Measurements from ENCODE around the gene DUSP22. TPM values are rescaled to one million over a fixed set of nuclear protein-coding genes. Genes with fewer than 3 reads are reported as not detected.
"Not testable (repeated sequence)": the region's sequence is repeated elsewhere in the genome, so short reads cannot be mapped to it uniquely, and the experiment has no call there.

Gene DUSP22
- total RNA-seq, 1 donor from 2014 or later: 50.0 TPM

- ATAC-seq (no peak), DNase-seq (ENCODE audit: missing footprints) (no peak)
- intact Hi-C loops (cut with DNase I): no loop called here
Observed at GRCh38 chr6:277746-278145, 14.5 kb upstream of the DUSP22 start.

DNA sequence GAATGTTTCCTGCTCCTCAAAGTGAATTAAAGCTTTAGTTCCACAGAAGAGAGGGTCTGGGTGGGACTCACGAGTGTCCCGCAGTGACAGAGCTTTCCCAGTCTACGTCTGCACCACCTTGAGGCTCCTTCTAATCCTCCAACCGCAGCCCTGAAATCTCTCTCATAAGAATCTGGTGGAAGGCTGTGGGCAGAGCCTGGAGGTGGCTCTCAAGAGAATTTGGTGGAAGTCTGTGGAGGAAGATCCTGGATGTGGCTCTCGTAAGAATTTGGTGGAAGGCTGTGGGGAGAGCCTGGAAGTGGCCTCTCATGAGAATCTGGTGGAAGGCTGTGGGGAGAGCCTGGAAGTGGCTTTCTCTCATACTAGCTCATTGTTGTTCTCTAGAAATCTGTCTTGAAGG, 13.8 kb upstream of the DUSP22 start:
- intact Hi-C loops (cut with DNase I): no loop called here

DNA sequence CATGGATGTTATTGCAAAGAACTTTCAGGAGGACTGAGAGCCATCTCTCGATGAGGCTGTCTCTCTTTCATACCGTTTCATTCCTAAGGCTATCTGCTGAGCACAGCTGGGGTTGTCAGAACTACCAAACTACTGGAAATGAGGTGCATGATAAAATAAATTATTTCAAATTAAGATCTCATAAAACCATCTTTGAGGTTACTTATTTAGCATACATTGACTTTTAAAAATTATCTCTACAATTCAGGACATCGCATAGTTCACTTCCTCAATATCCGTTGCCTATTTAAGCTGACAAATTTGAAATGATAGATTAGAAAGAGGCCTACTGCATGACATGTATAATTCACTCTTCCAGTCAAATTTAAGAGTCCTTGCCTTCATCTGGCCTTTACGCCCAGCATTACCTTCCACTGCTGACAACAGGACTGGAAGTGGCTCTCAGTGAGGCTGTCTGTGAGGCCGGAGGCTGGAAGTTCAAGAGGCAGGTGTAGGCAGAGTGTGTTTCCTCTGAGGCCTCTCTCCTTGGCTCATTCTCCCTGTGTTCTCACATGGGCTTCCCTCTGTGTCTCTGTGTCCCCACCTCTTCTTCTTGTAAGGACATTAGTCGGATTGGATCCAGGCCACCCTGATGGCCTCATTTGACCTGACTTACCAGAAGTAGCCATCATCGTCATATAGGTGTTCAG, 12.8 kb upstream of the DUSP22 start:
- DNase-seq (ENCODE audit: missing footprints): no peak
- ATAC-seq: no peak
- intact Hi-C loops (cut with DNase I): no loop called here

More for the DNA sequence above, 13.8 kb upstream of the DUSP22 start:
- DNase-seq (ENCODE audit: missing footprints): no peak
- no peak for ATAC-seq

DNA sequence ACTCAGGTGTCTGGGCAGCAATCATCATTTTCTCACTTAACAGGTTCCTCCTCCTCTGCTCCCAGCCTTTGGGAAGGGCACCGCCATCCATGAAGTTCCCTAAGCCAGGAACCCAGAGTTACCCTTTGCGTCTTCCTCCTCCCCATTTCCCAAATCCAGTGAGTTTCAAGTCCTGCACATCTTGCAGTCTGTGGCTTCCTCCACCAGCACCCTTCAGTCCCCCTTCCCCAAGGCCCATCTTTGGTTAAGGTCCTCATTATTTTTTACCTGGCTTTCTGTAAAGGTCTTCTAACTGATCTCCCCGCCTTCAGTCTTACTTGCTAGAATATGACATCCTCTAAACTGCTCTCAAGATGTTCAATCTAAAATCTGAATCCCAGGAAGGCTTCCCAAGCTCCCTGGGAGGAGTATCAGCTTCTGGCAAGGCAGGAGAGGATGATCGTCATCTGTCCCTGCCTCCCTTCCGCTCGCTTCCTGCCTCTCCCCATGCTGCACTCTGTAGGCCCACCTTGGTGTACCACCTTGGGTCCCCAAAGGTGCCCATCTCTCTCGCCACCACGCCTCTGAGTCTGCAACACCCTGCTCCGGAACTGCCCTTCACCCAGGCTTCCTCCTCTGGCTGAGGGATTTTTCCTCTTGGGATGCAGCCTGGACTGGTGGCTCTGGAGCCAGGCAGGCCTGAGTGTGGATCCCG, 11.4 kb upstream of the DUSP22 start:
- intact Hi-C loops (cut with DNase I): no loop called here
- no peak for ATAC-seq
- no peak for DNase-seq (ENCODE audit: missing footprints)

GRCh38 chr6:281469-282103, 10.7 kb upstream of the DUSP22 start:
- no peak for ATAC-seq
- DNase-seq (ENCODE audit: missing footprints): no peak
- intact Hi-C loops (cut with DNase I): no loop called here

DNA sequence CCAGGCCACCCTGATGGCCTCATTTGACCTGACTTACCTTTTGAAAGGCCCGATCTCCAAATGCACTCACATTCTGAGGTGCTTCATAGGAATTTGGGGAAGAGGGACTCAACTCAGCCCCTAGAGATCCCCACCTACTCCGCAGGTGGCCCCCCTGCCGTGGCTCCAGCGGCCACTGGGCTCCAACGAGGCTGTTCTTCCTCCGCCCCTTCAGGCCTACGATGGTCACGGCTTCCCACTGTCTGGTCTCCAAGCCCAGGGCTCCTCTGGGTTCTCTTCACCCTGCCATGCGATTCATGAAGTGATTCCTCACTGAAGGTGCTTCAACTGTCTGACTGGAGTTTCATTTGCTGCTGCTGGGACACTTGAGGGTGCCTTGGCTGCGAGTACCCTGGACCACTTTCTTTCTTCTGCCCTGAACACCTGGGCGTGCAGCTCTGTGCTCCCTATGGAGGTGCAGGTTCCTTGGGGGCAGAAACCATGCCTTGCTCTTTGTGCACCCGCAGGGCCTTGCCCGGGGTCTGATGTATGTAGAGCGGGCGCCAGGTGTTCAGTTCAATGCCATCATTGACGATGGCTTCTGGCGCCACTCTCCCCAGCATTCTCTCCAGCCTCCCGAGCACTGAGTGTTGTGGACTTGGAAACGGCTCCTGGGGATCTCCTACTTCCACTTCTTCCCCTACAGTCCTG, 10.0 kb upstream of the DUSP22 start:
- ATAC-seq (no peak), DNase-seq (ENCODE audit: missing footprints) (no peak)
- intact Hi-C loops (cut with DNase I): no loop called here

DNA sequence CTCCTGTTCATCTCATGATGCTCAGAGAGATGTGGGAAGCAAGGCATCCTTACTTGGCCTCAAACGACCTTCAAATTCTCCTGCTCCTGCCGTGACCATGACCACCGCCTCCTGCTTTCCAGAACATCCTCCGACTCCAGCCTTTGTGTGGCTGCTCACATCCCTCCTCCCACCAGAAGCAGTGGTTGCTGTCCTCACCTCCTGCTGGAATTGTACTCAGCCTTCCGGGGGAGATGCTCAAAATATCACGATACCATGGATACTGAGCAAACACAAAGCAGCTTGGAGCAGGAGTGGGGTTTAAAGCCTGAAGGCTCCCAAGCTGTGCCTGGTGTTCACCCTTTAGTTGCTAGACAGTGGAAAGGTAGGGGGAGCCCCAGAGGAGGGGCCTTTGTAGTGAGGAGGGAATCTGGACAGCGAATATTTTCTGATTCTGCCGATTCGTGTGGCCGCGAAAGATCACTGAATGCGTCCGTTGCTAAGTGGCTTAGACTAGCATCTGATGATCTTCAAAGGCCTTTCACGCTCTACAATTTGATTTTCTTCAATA, 9.3 kb upstream of the DUSP22 start:
- no peak for DNase-seq (ENCODE audit: missing footprints)
- no peak for ATAC-seq
- intact Hi-C loops (cut with DNase I): no loop called here

DNA sequence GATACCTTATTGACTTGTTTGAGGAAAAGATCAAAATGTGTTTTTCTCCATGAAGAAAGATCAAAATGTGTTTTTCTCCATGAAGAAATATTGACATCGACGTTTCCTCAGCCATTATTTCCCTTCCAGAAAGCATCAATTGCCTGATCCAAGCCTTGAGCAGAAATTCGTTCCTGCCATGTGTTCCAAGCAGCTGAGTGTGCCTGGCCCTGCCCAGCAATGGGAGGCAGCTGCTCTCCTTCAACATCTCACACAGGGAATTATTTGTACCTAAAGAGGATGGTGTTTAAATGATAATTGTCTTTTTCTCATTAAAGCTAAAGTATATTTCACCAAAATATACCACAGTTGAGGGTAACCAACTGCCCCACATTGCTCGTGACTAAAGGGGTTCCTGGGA, 7.8 kb upstream of the DUSP22 start:
- ATAC-seq: no peak
- intact Hi-C loops (cut with DNase I): no loop called here
- DNase-seq (ENCODE audit: missing footprints): no peak

DNA sequence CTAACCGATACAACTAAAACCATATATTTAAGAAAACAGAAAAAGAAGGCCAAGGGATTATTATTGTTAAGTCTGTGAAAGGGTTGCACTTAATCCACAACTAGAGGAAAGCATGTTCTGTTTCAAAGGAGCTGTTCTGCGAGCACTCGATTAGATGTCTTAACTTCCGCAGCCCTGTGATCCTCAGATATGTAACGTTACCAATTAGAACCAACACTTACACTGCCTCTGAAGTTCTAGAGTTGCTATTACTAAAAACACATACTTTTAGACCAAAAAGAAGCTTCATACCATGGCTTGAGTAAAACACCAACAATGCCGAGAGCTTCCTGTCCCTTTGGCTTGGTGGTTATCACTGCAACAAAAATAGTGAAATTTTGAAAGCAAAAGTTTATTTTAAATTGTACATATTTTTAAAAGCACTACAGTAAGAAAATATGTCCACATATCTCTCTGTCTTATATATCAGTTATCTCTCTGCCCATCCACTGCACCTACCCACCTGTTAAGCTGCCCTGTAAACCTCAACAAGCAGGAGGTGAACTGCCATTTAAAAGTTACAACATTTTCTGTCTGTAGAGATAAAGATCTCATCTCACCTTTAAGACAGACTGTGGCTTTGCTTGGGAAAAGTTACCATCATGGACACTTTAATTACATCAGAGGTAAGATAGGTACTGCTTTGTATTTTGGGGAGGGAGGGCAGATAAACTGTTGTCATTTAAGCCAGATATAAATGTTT, 7.1 kb upstream of the DUSP22 start:
- intact Hi-C loops (cut with DNase I): no loop called here
- ATAC-seq: no peak
- no peak for DNase-seq (ENCODE audit: missing footprints)

DNA sequence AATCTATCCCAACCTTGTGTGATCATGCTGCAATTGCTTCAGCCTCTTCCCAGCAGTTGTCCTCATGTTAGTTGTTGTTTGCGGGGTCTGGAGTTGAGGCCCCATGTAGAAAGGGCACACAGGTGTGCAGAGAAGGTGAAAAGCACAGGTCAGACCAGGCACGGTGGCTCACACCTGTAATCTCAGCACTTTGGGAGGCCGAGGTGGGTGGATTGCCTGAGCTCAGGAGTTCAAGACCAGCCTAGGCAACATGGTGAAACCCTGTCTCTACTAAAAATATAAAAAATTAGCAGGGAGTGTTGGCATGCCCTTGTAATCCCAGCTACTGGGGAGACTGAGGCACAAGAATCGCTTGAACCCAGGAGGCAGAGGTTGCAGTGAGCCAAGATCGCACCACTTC, 6.4 kb upstream of the DUSP22 start:
- DNase-seq (ENCODE audit: missing footprints); ATAC-seq; intact Hi-C loops (cut with DNase I): not testable (repeated sequence)

- DNase-seq (ENCODE audit: missing footprints) (no peak), ATAC-seq (no peak)
- intact Hi-C loops (cut with DNase I): no loop called here
Observed at GRCh38 chr6:286681-287488, 5.4 kb upstream of the DUSP22 start.

GRCh38 chr6:287489-287860, 4.8 kb upstream of the DUSP22 start:
- intact Hi-C loops (cut with DNase I): no loop called here
- ATAC-seq (no peak), DNase-seq (ENCODE audit: missing footprints) (no peak)

DNA sequence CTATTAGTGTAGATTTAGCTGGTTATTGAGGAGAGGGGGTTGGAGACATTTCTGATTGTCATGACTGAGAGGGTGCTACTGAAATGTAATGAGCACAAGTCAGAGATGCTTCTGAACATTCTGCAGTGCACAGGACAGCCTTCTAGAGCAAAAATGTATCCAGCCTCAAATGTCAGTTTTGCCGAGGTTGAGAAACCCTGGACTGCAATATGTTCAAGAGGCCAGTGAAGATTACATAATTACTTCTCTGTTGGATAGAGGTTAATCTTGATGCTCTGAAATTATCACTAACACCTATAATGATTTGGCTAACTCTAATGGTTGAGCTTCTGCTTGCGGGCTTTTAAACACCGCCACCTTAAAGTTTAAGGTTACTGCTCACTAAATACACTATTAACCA, 3.4 kb upstream of the DUSP22 start:
- no peak for ATAC-seq
- intact Hi-C loops (cut with DNase I): no loop called here
- DNase-seq (ENCODE audit: missing footprints): no peak

GRCh38 chr6:290111-290922, 2.0 kb upstream of the DUSP22 start:
- intact Hi-C loops (cut with DNase I): loop anchor here (5.0 kb wide), 1 partner anchor 93 kb away; no protein-coding TSS in a partner anchor
- no peak for ATAC-seq
- DNase-seq (ENCODE audit: missing footprints): no peak

DNA sequence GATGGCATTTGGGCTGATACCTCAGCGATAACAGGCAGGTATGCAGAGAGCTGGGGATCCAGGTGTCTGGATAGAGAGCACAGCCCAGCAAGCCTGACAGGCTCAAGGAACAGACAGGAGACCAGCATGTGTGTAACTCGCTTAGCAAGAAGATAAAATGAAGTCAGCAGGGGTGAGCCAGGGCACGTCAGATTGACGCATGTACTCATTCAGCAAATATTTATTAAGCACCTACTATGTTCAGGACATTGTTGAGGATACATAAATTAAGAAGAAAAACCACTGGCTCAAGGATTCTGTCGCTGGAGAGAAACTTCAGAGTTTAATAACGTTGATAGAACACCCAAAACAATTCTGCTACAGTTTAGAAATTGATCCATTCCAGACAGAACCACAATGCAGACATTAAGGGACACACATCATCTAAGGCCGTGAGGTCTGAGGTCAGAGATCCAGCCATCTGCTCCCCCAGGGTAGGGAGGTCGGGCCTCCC, 1.0 kb upstream of the DUSP22 start:
- DNase-seq (ENCODE audit: missing footprints): no peak
- intact Hi-C loops (cut with DNase I): loop anchor here (5.0 kb wide), 1 partner anchor 94 kb away; no protein-coding TSS in a partner anchor
- no peak for ATAC-seq

GRCh38 chr6:292506-293192, 362 bp downstream of the DUSP22 start:
- intact Hi-C loops (cut with DNase I): loop anchor here (5.0 kb wide), 1 partner anchor 95 kb away; no protein-coding TSS in a partner anchor
- DNase-seq (ENCODE audit: missing footprints) (peak; percentile 92), ATAC-seq (peak; percentile 36)

Data from Right ventricle myocardium inferior (tissue), 1 donor.